ENCODE results near the gene PITPNC1. TPM values are rescaled to one million over a fixed set of nuclear protein-coding genes. Genes with fewer than 3 reads are reported as not detected.

PITPNC1 gene
- total RNA-seq, 1 donor from 2014 or later, result 19.3 TPM

- H3K36me3 Mint-ChIP-seq (ENCODE audit: low read depth), result peaks cover 7% of the 10 kb centered on the region
- DNase-seq, result no peak
- TF ChIP-seq CTCF (IDR thresholded peaks at IDR 0.05), result no peak
- peaks cover 2% of the 10 kb centered on the region for H3K4me1 Mint-ChIP-seq
- ChIA-PET POLR2A (no interaction called here), CTCF (no interaction called here)
- H3K27me3 Mint-ChIP-seq, result no peaks in the 10 kb centered on the region
- H3K9me3 Mint-ChIP-seq, result peaks cover 4% of the 10 kb centered on the region
- intact Hi-C loops (cut with micrococcal nuclease), result no loop called here
- H3K4me3 Mint-ChIP-seq, result no peak overlapping the region
- no peak for ATAC-seq (ENCODE audit: low read depth)
- no peak overlapping the region for H3K27ac Mint-ChIP-seq
Observed at GRCh38 chr17:67672592-67673335, 295.7 kb downstream of the PITPNC1 start.

GRCh38 chr17:67675481-67675880 lies 298.4 kb downstream of the PITPNC1 start:
- CTCF ChIA-PET, result no interaction called here
- peaks cover 2% of the 10 kb centered on the region for H3K36me3 Mint-ChIP-seq (ENCODE audit: low read depth)
- no peak for DNase-seq
- intact Hi-C loops (cut with micrococcal nuclease), result no loop called here
- H3K27ac Mint-ChIP-seq, result no peak overlapping the region
- no peak overlapping the region for H3K4me3 Mint-ChIP-seq
- TF ChIP-seq CTCF (IDR thresholded peaks at IDR 0.05), result no peak
- H3K27me3 Mint-ChIP-seq, result no peaks in the 10 kb centered on the region
- peaks cover 19% of the 10 kb centered on the region for H3K4me1 Mint-ChIP-seq
- POLR2A ChIA-PET, result no interaction called here
- ATAC-seq (ENCODE audit: low read depth), result no peak
- no peaks in the 10 kb centered on the region for H3K9me3 Mint-ChIP-seq

- POLR2A ChIA-PET, result no interaction called here
- H3K27me3 Mint-ChIP-seq, result no peaks in the 10 kb centered on the region
- intact Hi-C loops (cut with micrococcal nuclease), result no loop called here
Observed at GRCh38 chr17:67676305-67676704, 299.2 kb downstream of the PITPNC1 start.

GRCh38 chr17:67678414-67678813 lies 301.3 kb downstream of the PITPNC1 start:
- Mint-ChIP-seq H3K27ac (no peak overlapping the region), H3K27me3 (no peaks in the 10 kb centered on the region), H3K9me3 (no peaks in the 10 kb centered on the region), H3K36me3 (ENCODE audit: low read depth) (no peaks in the 10 kb centered on the region), H3K4me1 (peaks cover 28% of the 10 kb centered on the region), H3K4me3 (no peak overlapping the region)
- intact Hi-C loops (cut with micrococcal nuclease), result no loop called here
- CTCF ChIA-PET, result no interaction called here
- TF ChIP-seq CTCF (IDR thresholded peaks at IDR 0.05), result no peak
- ATAC-seq (ENCODE audit: low read depth) (no peak), DNase-seq (no peak)
- POLR2A ChIA-PET, result interaction anchor here (1.5 kb wide), 1 partner anchor 38 kb away, joined by 4 read pairs; no protein-coding TSS in a partner anchor

More at GRCh38 chr17:67676305-67676704, 299.2 kb downstream of the PITPNC1 start:
- CTCF ChIA-PET, result no interaction called here
- Mint-ChIP-seq H3K27ac (no peak overlapping the region), H3K4me1 (peaks cover 27% of the 10 kb centered on the region), H3K9me3 (no peaks in the 10 kb centered on the region), H3K4me3 (no peak overlapping the region), H3K36me3 (ENCODE audit: low read depth) (peaks cover 2% of the 10 kb centered on the region)
- no peak for ATAC-seq (ENCODE audit: low read depth)
- no peak for DNase-seq
- no peak for TF ChIP-seq CTCF (IDR thresholded peaks at IDR 0.05)

GRCh38 chr17:67679225-67679624 lies 302.1 kb downstream of the PITPNC1 start:
- peak overlapping the region; percentile 79 for H3K27ac Mint-ChIP-seq
- H3K4me1 Mint-ChIP-seq, result peaks cover 28% of the 10 kb centered on the region
- peak overlapping the region; percentile 55 for H3K4me3 Mint-ChIP-seq
- H3K9me3 Mint-ChIP-seq, result no peaks in the 10 kb centered on the region
- intact Hi-C loops (cut with micrococcal nuclease), result no loop called here
- no peaks in the 10 kb centered on the region for H3K27me3 Mint-ChIP-seq
- H3K36me3 Mint-ChIP-seq (ENCODE audit: low read depth), result no peaks in the 10 kb centered on the region
- no peak for DNase-seq
- ATAC-seq (ENCODE audit: low read depth), result no peak
- POLR2A ChIA-PET, result interaction anchor here (1.5 kb wide), 1 partner anchor 37 kb away, joined by 4 read pairs; no protein-coding TSS in a partner anchor
- no peak for TF ChIP-seq CTCF (IDR thresholded peaks at IDR 0.05)
- CTCF ChIA-PET, result no interaction called here
